Skeletal muscle tissue (tissue), 4 donors: ENCODE data around the gene MAGI1. TPM values are rescaled to one million over a fixed set of nuclear protein-coding genes. Genes with fewer than 3 reads are reported as not detected.

ENCODE experiments used
- H3K27ac ChIP-seq: one replicate; pipeline ENCODE4 v1.7.0; 2013; ENCODE audit warnings: mild to moderate bottlenecking, low read depth, low read length, inconsistent platforms
- H3K27me3 ChIP-seq, 3 donors: one replicate each; pipeline ENCODE4 v1.7.0; 2013; ENCODE audit warnings: low read length in 3 of 3; ENCODE audit not compliant: control insufficient read depth in 3 of 3, insufficient read depth in 3 of 3
- H3K36me3 ChIP-seq, 3 donors: one replicate each; pipeline ENCODE4 v1.7.0; 2013; ENCODE audit warnings: low read length in 3 of 3; ENCODE audit not compliant: control insufficient read depth in 3 of 3, insufficient read depth in 3 of 3
- H3K4me1 ChIP-seq, 3 donors: one replicate each; pipeline ENCODE4 v1.7.0; 2013; ENCODE audit warnings: low read length in 3 of 3, mild to moderate bottlenecking in 3 of 3; ENCODE audit not compliant: control insufficient read depth in 3 of 3, insufficient read depth in 3 of 3
- H3K4me3 ChIP-seq, 3 donors: one replicate each; pipeline ENCODE4 v1.7.0; 2013; ENCODE audit warnings: low read length in 3 of 3
- H3K9ac ChIP-seq, 3 donors: one replicate each; pipeline ENCODE4 v1.7.0; 2013; ENCODE audit warnings: low read length in 3 of 3, mild to moderate bottlenecking in 3 of 3, moderate library complexity in 2 of 3, low read depth in 1 of 3
- H3K9me3 ChIP-seq, 3 donors: one replicate each; pipeline ENCODE4 v1.7.0; 2013; ENCODE audit warnings: low read length in 3 of 3; ENCODE audit not compliant: control insufficient read depth in 3 of 3
- total RNA-seq: library from RNA; depleted of rRNA; stranded (reverse); fragments of >200 nt; gene quantifications from one replicate; pipeline ENCODE4 v1.2.3, GENCODE V29; 2014
- donor health status: Osteomylitis.

MAGI1 gene
- total RNA-seq, 1 donor from 2014 or later: 23.5 TPM

DNA sequence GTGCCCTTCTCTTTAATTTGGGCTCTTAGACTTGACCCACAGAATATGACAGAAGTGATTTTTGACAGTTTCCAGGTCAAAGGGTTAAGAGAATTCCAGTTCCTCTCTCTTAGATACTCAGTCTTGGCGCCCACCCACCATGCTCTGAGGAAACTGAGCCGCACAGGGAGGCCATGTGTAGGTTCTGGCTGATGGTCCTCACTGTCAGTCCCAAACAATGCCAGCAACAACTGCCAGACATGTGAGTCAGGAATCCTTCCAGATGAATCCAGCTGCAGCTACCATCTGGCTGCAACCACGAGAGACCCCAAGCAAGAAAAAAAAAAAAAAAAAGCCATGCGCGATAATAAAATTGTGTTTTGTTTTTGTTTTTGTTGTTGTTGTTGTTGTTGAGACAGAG lies 326.6 kb downstream of the MAGI1 start:
- Histone ChIP-seq H3K9me3 (no peaks in the 10 kb centered on the region), H3K36me3 (no peaks in the 10 kb centered on the region), H3K9ac (no peak overlapping the region), H3K27ac (no peak overlapping the region), H3K27me3 (no peaks in the 10 kb centered on the region), H3K4me1 (peaks cover 4 to 7% (median 6%) of the 10 kb centered on the region in 3 donors), H3K4me3 (no peak overlapping the region)

- H3K9me3 ChIP-seq: no peaks in the 10 kb centered on the region
- H3K27me3 ChIP-seq: no peaks in the 10 kb centered on the region
- no peak overlapping the region for H3K9ac ChIP-seq
- no peak overlapping the region for H3K27ac ChIP-seq
- no peaks in the 10 kb centered on the region for H3K36me3 ChIP-seq
- H3K4me1 ChIP-seq: no peaks in the 10 kb centered on the region
- no peak overlapping the region for H3K4me3 ChIP-seq
Measured at GRCh38 chr3:65706776-65707568, 331.7 kb downstream of the MAGI1 start.

DNA sequence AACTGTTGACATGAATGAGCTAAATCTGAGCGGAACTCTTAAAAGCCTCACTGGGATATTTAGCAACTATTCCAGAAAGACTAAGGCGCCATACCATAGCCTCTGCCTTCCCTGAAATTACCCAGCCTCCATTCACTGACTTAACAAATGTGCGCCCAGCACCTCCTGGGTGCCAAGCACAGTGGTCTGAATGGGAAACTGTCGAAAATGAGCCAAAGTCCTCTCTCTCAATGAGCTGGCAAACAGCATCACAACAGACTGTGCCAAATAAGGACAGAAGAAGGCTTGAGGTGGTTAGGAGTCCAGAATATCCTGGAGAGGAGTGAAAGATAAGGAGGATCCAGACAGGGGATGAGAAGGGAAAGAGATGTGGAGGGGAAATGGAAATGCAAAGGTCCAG lies 332.4 kb downstream of the MAGI1 start:
- Histone ChIP-seq H3K9ac (no peak overlapping the region), H3K4me3 (no peak overlapping the region), H3K27ac (no peak overlapping the region), H3K9me3 (no peaks in the 10 kb centered on the region), H3K36me3 (no peaks in the 10 kb centered on the region), H3K27me3 (no peaks in the 10 kb centered on the region), H3K4me1 (no peaks in the 10 kb centered on the region)

- no peak overlapping the region for H3K27ac ChIP-seq
- H3K4me1 ChIP-seq: no peaks in the 10 kb centered on the region
- no peaks in the 10 kb centered on the region for H3K27me3 ChIP-seq
- no peaks in the 10 kb centered on the region for H3K36me3 ChIP-seq
- H3K9ac ChIP-seq: no peak overlapping the region
- H3K4me3 ChIP-seq: no peak overlapping the region
- no peaks in the 10 kb centered on the region for H3K9me3 ChIP-seq
Measured at GRCh38 chr3:65703820-65704219, 334.9 kb downstream of the MAGI1 start.

GRCh38 chr3:65703026-65703425 lies 335.7 kb downstream of the MAGI1 start:
- H3K36me3 ChIP-seq: no peaks in the 10 kb centered on the region
- H3K4me1 ChIP-seq: no peaks in the 10 kb centered on the region
- H3K9me3 ChIP-seq: no peaks in the 10 kb centered on the region
- no peaks in the 10 kb centered on the region for H3K27me3 ChIP-seq
- H3K4me3 ChIP-seq: no peak overlapping the region
- H3K9ac ChIP-seq: no peak overlapping the region
- no peak overlapping the region for H3K27ac ChIP-seq

GRCh38 chr3:65702202-65702601 lies 336.5 kb downstream of the MAGI1 start:
- Histone ChIP-seq H3K9me3 (no peaks in the 10 kb centered on the region), H3K36me3 (no peaks in the 10 kb centered on the region), H3K4me3 (no peak overlapping the region), H3K27me3 (no peaks in the 10 kb centered on the region), H3K27ac (no peak overlapping the region), H3K4me1 (no peaks in the 10 kb centered on the region), H3K9ac (no peak overlapping the region)

- Histone ChIP-seq H3K4me1 (no peaks in the 10 kb centered on the region), H3K9me3 (no peaks in the 10 kb centered on the region), H3K9ac (no peak overlapping the region), H3K27ac (no peak overlapping the region), H3K4me3 (no peak overlapping the region), H3K27me3 (no peaks in the 10 kb centered on the region), H3K36me3 (no peaks in the 10 kb centered on the region)
Measured at GRCh38 chr3:65701516-65701915, 337.2 kb downstream of the MAGI1 start.

DNA sequence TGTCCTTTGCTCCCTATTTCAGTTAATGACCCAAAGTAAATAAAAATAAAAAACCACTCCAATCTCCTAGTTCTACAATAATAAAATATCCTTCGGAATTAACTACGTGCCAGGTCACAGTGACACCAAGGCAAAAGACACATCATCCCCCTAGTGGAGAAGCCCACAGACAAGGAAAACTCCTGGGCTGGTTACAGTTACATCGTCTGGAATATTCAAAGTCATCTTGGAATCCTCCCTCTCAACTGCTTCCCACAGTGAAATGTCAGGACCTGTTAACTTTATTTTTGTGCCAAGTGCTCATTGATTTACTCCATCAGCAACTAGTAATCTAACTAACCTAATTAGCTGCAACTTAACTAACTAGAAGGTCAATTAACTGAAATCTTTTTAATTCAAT lies 349.3 kb downstream of the MAGI1 start:
- H3K36me3 ChIP-seq: no peaks in the 10 kb centered on the region
- no peak overlapping the region for H3K27ac ChIP-seq
- no peaks in the 10 kb centered on the region for H3K9me3 ChIP-seq
- no peak overlapping the region for H3K4me3 ChIP-seq
- H3K27me3 ChIP-seq: no peaks in the 10 kb centered on the region
- H3K9ac ChIP-seq: no peak overlapping the region
- no peaks in the 10 kb centered on the region for H3K4me1 ChIP-seq

DNA sequence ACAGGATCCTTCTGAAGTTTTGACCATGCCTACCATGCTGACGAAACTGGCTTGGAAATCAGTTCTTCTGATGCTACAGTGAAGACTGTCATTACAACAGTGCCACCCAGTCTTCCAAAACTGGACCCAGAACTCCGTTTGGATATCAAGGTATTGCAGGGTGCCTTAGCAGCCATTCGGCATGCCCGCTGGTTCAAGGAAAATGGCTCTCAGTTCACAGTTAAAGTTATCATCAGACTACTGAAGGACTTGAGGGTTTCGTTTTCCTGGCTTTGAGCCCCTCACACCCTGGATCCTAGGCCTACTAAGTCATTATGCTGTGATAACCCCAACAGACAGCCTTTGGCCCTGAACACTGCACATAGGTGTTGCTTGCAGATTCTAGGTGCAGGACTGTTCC lies 351.0 kb downstream of the MAGI1 start:
- Histone ChIP-seq H3K9me3 (no peaks in the 10 kb centered on the region), H3K27me3 (no peaks in the 10 kb centered on the region), H3K27ac (no peak overlapping the region), H3K4me3 (no peak overlapping the region), H3K9ac (no peak overlapping the region), H3K4me1 (no peaks in the 10 kb centered on the region), H3K36me3 (no peaks in the 10 kb centered on the region)

- no peak overlapping the region for H3K27ac ChIP-seq
- H3K4me3 ChIP-seq: no peak overlapping the region
- no peaks in the 10 kb centered on the region for H3K36me3 ChIP-seq
- no peak overlapping the region for H3K9ac ChIP-seq
- no peaks in the 10 kb centered on the region for H3K4me1 ChIP-seq
- H3K9me3 ChIP-seq: no peaks in the 10 kb centered on the region
- H3K27me3 ChIP-seq: no peaks in the 10 kb centered on the region
Measured at GRCh38 chr3:65685621-65686235, 353.0 kb downstream of the MAGI1 start.
